ENCODE measurements around the gene MFAP3L. TPM values are rescaled to one million over a fixed set of nuclear protein-coding genes. Genes with fewer than 3 reads are reported as not detected.

Gene MFAP3L
- polyA plus RNA-seq, 1 experiment, result 9.4 TPM

DNA sequence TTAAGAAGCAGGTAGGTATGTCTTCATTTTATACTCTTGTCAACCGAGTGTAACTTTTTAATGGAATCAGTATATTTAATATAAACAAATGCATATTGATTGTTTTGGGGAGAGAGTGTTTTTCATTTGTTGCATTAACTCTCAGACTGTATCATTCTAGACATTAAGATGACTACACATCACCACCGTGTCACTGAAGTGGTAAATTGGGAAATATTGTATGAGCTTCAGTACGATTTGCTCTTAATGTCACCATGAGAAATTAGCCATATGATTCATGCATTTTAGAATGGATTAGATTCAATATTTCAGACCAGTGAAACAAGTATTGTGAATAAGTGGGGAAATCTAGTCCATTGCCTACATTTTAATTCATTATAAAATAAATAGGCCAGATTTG is 9.7 kb upstream of the MFAP3L start:
- TF ChIP-seq, protein P1, sequence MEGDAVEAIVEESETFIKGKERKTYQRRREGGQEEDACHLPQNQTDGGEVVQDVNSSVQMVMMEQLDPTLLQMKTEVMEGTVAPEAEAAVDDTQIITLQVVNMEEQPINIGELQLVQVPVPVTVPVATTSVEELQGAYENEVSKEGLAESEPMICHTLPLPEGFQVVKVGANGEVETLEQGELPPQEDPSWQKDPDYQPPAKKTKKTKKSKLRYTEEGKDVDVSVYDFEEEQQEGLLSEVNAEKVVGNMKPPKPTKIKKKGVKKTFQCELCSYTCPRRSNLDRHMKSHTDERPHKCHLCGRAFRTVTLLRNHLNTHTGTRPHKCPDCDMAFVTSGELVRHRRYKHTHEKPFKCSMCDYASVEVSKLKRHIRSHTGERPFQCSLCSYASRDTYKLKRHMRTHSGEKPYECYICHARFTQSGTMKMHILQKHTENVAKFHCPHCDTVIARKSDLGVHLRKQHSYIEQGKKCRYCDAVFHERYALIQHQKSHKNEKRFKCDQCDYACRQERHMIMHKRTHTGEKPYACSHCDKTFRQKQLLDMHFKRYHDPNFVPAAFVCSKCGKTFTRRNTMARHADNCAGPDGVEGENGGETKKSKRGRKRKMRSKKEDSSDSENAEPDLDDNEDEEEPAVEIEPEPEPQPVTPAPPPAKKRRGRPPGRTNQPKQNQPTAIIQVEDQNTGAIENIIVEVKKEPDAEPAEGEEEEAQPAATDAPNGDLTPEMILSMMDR (IDR thresholded peaks at IDR 0.05; ENCODE audit: insufficient read depth, low read depth, low read length), result no peak
- no peak for DNase-seq (ENCODE audit: low read depth)
- Histone ChIP-seq H3K36me3 (ENCODE audit: control insufficient read depth, insufficient read depth, low read length) (no peaks in the 10 kb centered on the region), H3K27me3 (ENCODE audit: control insufficient read depth, insufficient read depth, low read length) (peaks cover 2% of the 10 kb centered on the region), H3K4me3 (ENCODE audit: low read depth, low read length) (no peak overlapping the region)
- ChIA-PET POLR2A (no interaction called here), CTCF (no interaction called here)

DNA sequence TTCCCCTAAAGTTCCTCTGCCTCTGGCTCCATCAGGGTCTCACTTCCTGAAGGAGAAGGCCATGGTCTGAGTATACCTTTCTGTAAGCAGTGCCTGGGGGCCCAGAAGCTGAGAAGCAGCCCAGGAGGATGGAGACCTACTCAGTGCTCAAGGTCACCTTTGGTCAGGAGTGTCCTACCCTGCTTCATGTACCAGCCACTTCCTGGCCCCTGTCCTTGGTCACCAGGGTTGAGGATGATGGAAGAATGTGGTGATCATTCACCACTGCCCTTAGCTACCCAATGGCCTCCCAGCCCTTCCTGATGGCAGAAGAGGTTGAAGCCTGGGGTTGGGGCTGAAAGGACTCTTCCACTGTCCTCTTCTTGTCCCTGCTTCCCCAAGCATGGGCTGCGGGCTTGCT is 9.0 kb upstream of the MFAP3L start:
- CTCF ChIA-PET, result interaction anchor here (1.4 kb wide), 1 partner anchor 225 kb away, joined by 4 read pairs; no protein-coding TSS in a partner anchor
- H3K27me3 ChIP-seq (ENCODE audit: control insufficient read depth, insufficient read depth, low read length), result no peaks in the 10 kb centered on the region; the same call in 1 of the 2 replicates
- POLR2A ChIA-PET, result no interaction called here
- H3K4me3 ChIP-seq (ENCODE audit: low read depth, low read length), result no peak overlapping the region
- TF ChIP-seq, protein P1 (IDR thresholded peaks at IDR 0.05; ENCODE audit: insufficient read depth, low read depth, low read length), result no peak
- H3K36me3 ChIP-seq (ENCODE audit: control insufficient read depth, insufficient read depth, low read length), result no peaks in the 10 kb centered on the region
- no peak for DNase-seq (ENCODE audit: low read depth)

DNA sequence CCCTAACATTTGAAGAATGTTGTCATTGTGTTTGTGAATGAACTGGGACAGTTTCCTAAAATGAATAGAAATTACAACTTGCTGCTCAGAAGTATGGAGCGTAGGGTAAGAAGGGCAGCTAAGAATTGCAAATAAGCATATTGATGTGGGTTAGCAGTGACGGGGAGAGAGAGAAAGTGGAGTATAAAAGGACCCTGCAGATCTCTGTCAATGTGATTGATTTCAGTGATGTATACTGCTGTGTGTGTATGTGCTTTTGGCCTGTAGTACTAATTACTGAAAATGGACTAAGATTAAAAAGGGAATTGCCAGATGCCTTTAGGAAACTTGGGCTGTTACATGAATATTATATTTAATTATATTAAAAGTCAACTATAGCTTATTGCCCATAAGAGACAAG is 7.8 kb upstream of the MFAP3L start:
- ChIA-PET CTCF (interaction anchor here (1.4 kb wide), 1 partner anchor 224 kb away, joined by 4 read pairs; no protein-coding TSS in a partner anchor), POLR2A (no interaction called here)
- DNase-seq (ENCODE audit: low read depth), result no peak
- no peaks in the 10 kb centered on the region for H3K36me3 ChIP-seq (ENCODE audit: control insufficient read depth, insufficient read depth, low read length)
- H3K27me3 ChIP-seq (ENCODE audit: control insufficient read depth, insufficient read depth, low read length), result no peaks in the 10 kb centered on the region; the same call in 1 of the 2 replicates
- TF ChIP-seq, protein P1 (IDR thresholded peaks at IDR 0.05; ENCODE audit: insufficient read depth, low read depth, low read length), result no peak
- no peak overlapping the region for H3K4me3 ChIP-seq (ENCODE audit: low read depth, low read length)

DNA sequence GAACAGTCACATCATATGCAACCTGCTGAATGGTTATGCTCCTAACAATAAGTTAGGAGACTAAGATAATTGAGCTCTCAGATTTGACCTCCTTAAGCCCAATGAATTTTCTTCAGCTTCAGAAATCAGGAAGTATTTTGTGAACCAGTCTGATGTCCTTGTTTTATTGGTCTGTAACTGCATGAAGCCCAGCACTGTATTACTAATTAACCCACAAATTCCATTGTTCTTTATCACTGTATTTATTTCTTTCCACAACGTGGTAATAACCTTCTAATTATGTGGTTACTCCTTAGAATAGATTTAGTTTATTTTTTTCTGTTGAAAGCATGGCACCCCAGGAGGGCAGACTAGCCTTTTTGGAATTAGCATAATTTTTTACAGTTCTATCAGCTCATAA is 3.9 kb upstream of the MFAP3L start:
- POLR2A ChIA-PET, result no interaction called here

DNA sequence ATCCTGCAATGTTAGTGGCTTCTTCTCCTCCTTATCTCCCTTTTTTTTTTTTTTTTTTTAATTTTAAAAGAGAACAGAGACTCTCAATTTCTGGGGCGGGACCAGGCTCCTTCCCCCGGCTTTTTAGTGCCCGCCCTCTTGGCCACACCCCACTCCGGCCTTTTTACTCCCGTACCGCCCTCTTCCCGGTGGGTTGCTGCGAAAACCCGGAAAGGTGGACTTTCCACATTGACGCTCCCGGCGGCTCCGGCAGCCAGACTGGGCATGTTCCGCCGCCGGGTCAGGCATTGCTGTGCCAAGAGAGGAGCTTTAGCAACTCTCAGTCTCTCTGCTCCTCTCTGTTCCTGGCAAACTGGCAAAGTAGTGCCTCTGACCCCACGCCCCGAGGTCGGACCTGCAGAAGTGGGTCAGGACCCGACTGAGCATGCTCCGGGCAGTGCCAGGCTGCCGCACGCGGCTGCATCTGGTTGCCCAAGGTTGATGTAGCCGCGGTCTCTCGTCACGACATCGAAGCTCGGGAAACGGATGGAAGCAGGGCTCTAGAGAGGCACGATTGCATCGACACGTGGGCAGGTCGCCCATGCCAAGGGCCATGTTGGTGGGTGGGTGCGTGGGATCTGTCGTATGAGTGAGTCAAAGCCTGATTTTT is 1.1 kb upstream of the MFAP3L start:
- DNase-seq (ENCODE audit: low read depth), result peak; percentile 39
- Histone ChIP-seq H3K27me3 (ENCODE audit: control insufficient read depth, insufficient read depth, low read length) (peaks cover 6% of the 10 kb centered on the region), H3K4me3 (ENCODE audit: low read depth, low read length) (peak overlapping the region; percentile 67), H3K36me3 (ENCODE audit: control insufficient read depth, insufficient read depth, low read length) (no peaks in the 10 kb centered on the region)
- CTCF ChIA-PET, result interaction anchor here (0.8 to 1.0 kb wide), 2 partner anchors 19 to 183 kb away, joined by 3 to 4 read pairs; no protein-coding TSS in a partner anchor
- POLR2A ChIA-PET, result no interaction called here
- TF ChIP-seq, protein P1 (IDR thresholded peaks at IDR 0.05; ENCODE audit: insufficient read depth, low read depth, low read length), result 0 out of 2 replicates have a peak, but pooled peaks have one; percentile 2

More for the DNA sequence above, 3.9 kb upstream of the MFAP3L start:
- TF ChIP-seq, protein P1 (IDR thresholded peaks at IDR 0.05; ENCODE audit: insufficient read depth, low read depth, low read length), result no peak
- Histone ChIP-seq H3K4me3 (ENCODE audit: low read depth, low read length) (no peak overlapping the region), H3K27me3 (ENCODE audit: control insufficient read depth, insufficient read depth, low read length) (peaks cover 4% of the 10 kb centered on the region), H3K36me3 (ENCODE audit: control insufficient read depth, insufficient read depth, low read length) (no peaks in the 10 kb centered on the region)
- DNase-seq (ENCODE audit: low read depth), result no peak
- CTCF ChIA-PET, result interaction anchor here (0.6 to 2.6 kb wide), 2 partner anchors 10 to 220 kb away, joined by 4 to 11 read pairs; no protein-coding TSS in a partner anchor
